Progenitor cell of endocrine pancreas (in vitro differentiated cells): ENCODE results near the gene CFAP126. TPM values are rescaled to one million over a fixed set of nuclear protein-coding genes. Genes with fewer than 3 reads are reported as not detected.
A peak's percentile ranks its signal among the peaks of the same experiment; 100 is the strongest.
"Not testable (repeated sequence)": the region's sequence is repeated elsewhere in the genome, so short reads cannot be mapped to it uniquely, and the experiment has no call there.

Experiments
- DNase-seq: peaks from one replicate; pipeline ENCODE4 v3.0.0; 2021; ENCODE audit warnings: low spot score; ENCODE audit not compliant: unreplicated experiment
- H3K27ac Mint-ChIP-seq: 2 replicates; pipeline ENCODE4 v1.8.0; 2021; ENCODE audit warnings: mild to moderate bottlenecking, moderate library complexity, mixed read lengths
- H3K27me3 Mint-ChIP-seq: 2 replicates; pipeline ENCODE4 v1.8.0; 2021; ENCODE audit warnings: mixed read lengths
- H3K36me3 Mint-ChIP-seq: 2 replicates; pipeline ENCODE4 v1.8.0; 2022; ENCODE audit warnings: mixed read lengths; ENCODE audit not compliant: insufficient read depth
- H3K4me1 Mint-ChIP-seq: 2 replicates; pipeline ENCODE4 v1.8.0; 2021; ENCODE audit warnings: low read depth, mixed read lengths
- H3K4me3 Mint-ChIP-seq: 2 replicates; pipeline ENCODE4 v1.8.0; 2021; ENCODE audit warnings: low read depth, mild to moderate bottlenecking, moderate library complexity, mixed read lengths
- H3K9me3 Mint-ChIP-seq: 2 replicates; pipeline ENCODE4 v1.8.0; 2021; ENCODE audit warnings: low read depth, mixed read lengths
- CTCF ChIP-seq: fragments of 200-600 bp; sonication (generic); IDR thresholded peaks from one replicate; pipeline ENCODE4 v1.5.0; 2021; ENCODE audit warnings: antibody characterized with exemption, mild to moderate bottlenecking; ENCODE audit not compliant: unreplicated experiment
- total RNA-seq: library from RNA; stranded (reverse); gene quantifications from 2 replicates; pipeline ENCODE4 v1.2.1, GENCODE V29; 2021

The CFAP126 gene
- total RNA-seq, 1 donor from 2014 or later: 0.65 TPM

GRCh38 chr1:161391611-161392010, 23.9 kb upstream of the CFAP126 start:
- H3K27ac Mint-ChIP-seq: no peak overlapping the region
- no peaks in the 10 kb centered on the region for H3K36me3 Mint-ChIP-seq
- H3K4me1 Mint-ChIP-seq: peaks cover 4% of the 10 kb centered on the region
- peaks cover 23% of the 10 kb centered on the region for H3K27me3 Mint-ChIP-seq
- H3K9me3 Mint-ChIP-seq: no peaks in the 10 kb centered on the region
- no peak for DNase-seq
- no peak for TF ChIP-seq CTCF
- peak overlapping the region; percentile 58 for H3K4me3 Mint-ChIP-seq

GRCh38 chr1:161391136-161391535, 23.5 kb upstream of the CFAP126 start:
- Mint-ChIP-seq H3K27me3 (peaks cover 23% of the 10 kb centered on the region), H3K4me3 (peak overlapping the region; percentile 89)
- DNase-seq, H3K27ac Mint-ChIP-seq, H3K4me1 Mint-ChIP-seq, H3K9me3 Mint-ChIP-seq, H3K36me3 Mint-ChIP-seq: not testable (repeated sequence)

GRCh38 chr1:161390559-161390858, 22.8 kb upstream of the CFAP126 start:
- TF ChIP-seq CTCF: no peak
- Mint-ChIP-seq H3K4me1 (peaks cover 4% of the 10 kb centered on the region), H3K27me3 (peaks cover 23% of the 10 kb centered on the region), H3K9me3 (no peaks in the 10 kb centered on the region), H3K36me3 (no peaks in the 10 kb centered on the region), H3K27ac (peak overlapping the region; percentile 91), H3K4me3 (peak overlapping the region; percentile 89)
- no peak for DNase-seq

GRCh38 chr1:161389691-161390558, 22.2 kb upstream of the CFAP126 start:
- Mint-ChIP-seq H3K36me3 (no peaks in the 10 kb centered on the region), H3K4me1 (peaks cover 4% of the 10 kb centered on the region), H3K9me3 (no peaks in the 10 kb centered on the region), H3K27me3 (peaks cover 23% of the 10 kb centered on the region), H3K4me3 (peak overlapping the region; percentile 89), H3K27ac (peak overlapping the region; percentile 98)
- peak; percentile 91 for DNase-seq
- no peak for TF ChIP-seq CTCF

- not testable (repeated sequence) for DNase-seq, H3K9me3 Mint-ChIP-seq, H3K36me3 Mint-ChIP-seq, H3K4me1 Mint-ChIP-seq
- Mint-ChIP-seq H3K27ac (peak overlapping the region; percentile 98), H3K4me3 (peak overlapping the region; percentile 89), H3K27me3 (peaks cover 19% of the 10 kb centered on the region)
Observed at GRCh38 chr1:161389158-161389557, 21.5 kb upstream of the CFAP126 start.

GRCh38 chr1:161388639-161389038, 21.0 kb upstream of the CFAP126 start:
- Mint-ChIP-seq H3K27me3 (peaks cover 18% of the 10 kb centered on the region), H3K27ac (peak overlapping the region; percentile 98), H3K36me3 (no peaks in the 10 kb centered on the region), H3K4me1 (no peaks in the 10 kb centered on the region), H3K4me3 (peak overlapping the region; percentile 89), H3K9me3 (no peaks in the 10 kb centered on the region)
- no peak for TF ChIP-seq CTCF
- DNase-seq: no peak
